Measurements from ENCODE around the gene EFCAB12.
"Not testable (repeated sequence)": the region's sequence is repeated elsewhere in the genome, so short reads cannot be mapped to it uniquely, and the experiment has no call there.

The EFCAB12 gene

GRCh38 chr3:129364811-129365210 lies 63.6 kb downstream of the EFCAB12 start:
- DNase-seq, result not testable (repeated sequence)

DNA sequence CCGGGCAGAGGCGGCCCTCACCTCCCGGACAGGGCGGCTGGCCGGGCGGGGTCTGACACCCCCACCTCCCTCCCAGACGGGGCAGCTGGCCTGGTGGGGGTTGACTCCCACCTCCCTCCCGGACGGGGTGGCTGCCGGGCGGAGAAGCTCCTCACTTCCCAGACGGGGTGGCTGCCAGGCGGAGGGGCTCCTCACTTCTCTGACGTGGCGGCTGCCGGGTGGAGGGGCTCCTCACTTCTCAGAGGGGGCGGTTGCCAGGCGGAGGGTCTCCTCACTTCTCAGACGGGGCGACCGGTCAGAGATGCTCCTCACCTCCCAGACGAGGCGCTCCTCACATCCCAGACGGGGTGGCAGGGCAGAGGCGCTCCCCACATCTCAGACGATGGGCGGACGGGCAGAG lies 65.1 kb downstream of the EFCAB12 start:
- DNase-seq, result not testable (repeated sequence)

GRCh38 chr3:129360705-129361460 lies 67.6 kb downstream of the EFCAB12 start:
- no peak for DNase-seq

DNA sequence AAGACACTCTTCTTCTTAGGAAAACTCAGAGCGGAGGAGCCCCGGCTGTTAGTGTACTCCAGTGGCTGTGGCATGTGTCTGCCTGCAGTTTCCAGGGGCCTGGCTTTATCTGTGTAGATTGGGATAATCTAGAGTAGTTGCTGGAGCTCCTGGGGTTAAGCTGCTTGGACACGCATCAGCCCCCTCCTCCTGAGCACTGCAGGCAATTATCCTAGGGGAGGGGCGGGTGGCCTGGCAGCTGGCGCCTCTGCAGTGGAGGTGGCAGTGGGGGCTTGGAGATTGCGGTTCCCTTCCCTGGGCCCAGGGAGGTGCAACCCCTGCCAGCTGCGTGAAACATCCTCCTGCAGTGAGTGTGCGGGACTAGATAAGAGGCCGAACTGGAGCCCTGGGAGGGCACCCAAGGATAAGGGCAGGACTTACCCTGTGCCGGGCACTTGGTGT lies 68.2 kb downstream of the EFCAB12 start:
- DNase-seq, result peak; percentile 13 to 46 (median 21)

DNA sequence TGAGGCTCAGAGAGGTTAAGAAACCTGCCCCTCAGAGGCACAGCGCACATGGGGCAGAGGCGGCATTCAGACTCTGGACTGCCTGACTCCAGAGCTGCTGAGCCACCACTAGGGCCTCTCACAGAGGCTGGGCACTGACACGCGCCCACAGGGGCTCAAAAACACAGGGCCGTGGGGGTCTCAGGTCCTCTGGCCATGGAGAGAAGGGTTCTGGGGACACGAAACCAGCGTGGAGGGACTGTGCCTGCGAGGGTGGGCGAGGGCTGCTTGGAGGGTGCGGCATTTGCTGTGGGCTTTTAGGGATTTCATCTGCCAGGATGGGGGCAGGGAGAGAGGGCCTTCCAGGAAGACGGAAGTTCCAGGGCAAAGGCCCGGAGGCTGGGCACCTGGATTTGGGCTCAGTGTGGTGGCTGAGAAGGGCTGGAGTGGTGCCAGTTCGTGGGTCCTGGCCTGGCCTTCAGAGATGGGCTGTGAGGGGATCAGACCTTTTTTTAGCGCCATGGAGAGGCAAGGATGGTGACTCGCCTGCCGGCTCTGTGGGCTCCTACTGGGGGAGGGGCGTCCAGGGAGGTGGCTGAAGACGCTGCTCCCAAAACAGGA lies 69.6 kb downstream of the EFCAB12 start:
- no peak for DNase-seq

GRCh38 chr3:129358177-129358771 lies 70.2 kb downstream of the EFCAB12 start:
- DNase-seq, result peak in 1 of 3 experiments; percentile 16

DNA sequence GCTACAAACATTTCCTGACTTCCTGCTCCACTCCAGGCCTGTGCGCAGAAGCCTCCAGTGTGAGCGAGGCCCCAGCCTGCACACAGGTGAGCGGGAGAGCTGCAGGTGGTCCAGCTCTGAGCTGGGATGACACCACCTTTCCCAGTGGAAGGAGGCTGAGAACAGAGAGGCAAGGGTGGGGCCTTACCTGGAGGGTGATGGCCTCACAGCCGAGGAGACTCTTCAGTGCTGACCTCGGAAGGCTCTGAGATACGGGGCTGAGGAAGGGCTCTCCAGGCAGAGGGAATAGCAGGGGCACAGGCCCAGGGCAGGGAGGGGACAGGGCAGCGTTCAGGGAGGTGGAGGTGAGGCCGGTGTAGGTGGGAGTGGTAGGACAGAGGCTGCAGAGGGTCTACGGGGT lies 70.8 kb downstream of the EFCAB12 start:
- DNase-seq, result no peak

DNA sequence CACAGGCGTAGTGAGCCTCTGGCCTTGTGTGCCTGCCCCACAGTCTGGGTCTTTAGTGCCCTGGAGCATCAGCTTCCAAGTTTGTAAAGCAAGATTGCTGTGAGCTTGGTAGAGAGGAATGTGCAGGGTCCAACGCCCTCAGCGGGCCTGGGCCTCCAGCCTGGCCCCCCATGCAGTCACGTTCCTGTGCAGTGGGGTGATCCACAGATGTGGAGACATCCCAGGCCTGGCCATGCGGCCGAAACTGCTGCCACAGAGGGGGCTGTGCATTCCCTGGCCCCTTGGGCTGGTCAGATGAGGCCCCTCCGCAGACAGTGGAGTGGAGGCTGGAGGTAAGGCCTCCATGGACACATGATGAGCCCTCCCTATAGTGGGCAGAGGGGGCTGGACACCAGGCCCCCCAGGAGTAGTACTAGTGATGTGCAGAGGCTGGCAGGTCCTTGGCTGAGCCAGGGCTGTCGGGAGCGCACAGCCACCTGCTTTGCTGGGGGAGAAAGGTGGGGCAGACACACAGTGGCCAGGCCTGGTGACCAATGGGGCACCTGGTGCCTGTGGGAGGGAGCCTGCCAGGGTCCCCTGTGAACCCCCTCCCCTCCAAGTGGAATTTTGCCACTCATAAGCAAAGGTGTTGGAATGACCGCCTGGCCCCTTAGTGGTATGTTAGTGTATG lies 71.5 kb downstream of the EFCAB12 start:
- no peak for DNase-seq

- no peak for DNase-seq
Observed at GRCh38 chr3:129353589-129353941, 74.9 kb downstream of the EFCAB12 start.

DNA sequence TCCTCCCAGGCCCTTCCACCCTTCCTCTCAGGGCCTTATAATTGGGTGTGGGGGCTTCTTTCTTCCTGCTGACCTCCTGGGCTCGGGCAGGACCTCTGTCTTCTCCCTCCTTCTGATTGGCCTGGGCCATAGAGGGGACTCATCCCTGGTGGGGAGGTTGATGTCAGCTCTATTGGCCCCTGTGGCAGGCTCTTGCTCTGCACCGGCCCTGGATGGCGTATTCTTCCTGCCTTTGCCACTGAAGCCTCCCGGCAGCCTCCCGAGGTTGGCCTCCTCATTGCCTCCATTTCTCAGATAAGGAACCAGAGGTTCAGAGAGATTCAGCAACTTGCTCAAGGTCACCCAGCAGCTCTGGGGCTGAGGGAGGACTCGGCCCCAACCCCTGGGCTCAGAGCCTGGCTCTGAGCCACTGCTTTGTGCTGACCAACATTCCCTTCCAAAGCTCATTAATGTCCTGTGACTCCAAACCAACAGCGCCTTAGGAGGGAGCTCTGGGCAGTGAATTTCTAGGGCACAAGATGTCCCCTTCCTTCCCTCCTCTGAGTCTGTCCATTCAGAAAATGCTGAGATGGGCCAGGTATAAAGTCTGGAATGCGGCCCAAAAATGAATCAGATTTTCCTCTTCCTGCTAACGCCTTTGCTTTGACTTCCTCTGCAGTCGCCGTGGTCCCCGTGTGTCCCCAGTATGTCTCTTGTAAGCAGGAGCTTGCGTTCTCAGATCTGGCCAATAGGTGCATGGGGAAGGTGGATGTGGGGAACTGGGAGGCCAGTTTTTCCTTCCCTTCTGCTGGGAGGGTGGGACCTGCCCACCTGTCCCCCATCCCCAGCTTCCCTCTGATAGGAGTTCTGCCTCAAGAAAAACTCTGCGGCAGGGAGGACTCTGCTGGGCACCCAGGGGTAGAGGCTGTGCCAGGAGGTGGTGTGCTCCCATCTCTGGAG lies 75.5 kb downstream of the EFCAB12 start:
- no peak for DNase-seq

DNA sequence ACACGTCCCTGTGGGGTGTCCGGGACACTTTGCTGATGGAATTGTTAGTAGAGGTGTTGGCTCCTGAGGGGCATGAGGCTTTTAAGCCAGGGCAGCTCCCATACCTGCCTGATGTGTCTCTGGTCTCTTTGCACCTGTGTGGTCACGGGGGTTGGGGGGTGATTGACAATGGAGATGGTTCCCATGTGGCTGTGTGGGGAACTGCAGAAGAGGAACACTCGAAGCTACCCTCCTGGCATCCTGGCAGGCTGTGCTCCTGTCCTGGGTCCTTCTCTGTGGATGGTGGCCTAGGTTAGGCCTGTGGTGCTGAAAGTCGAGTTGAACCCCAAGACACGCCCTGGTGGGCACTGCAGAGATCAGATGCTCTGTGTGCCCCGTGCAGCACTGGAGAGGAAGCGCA lies 76.4 kb downstream of the EFCAB12 start:
- no peak for DNase-seq
